Thyroid gland (tissue), 4 donors: Measurements from ENCODE around the gene RASGRF2. TPM values are rescaled to one million over a fixed set of nuclear protein-coding genes. Genes with fewer than 3 reads are reported as not detected.
"Not testable (repeated sequence)": the region's sequence is repeated elsewhere in the genome, so short reads cannot be mapped to it uniquely, and the experiment has no call there.

Source experiments
- DNase-seq, 2 donors: peaks; one replicate each; pipeline ENCODE4 v3.0.0-alpha.2; 2019
- H3K27ac ChIP-seq, 3 donors: fragments of 200-600 bp; sonication (generic); 1 replicate in 2 of 3; 2 replicates in 1 of 3; pipeline ENCODE4 v1.5.1; 2016 to 2019; ENCODE audit warnings: mild to moderate bottlenecking in 1 of 3, moderate library complexity in 1 of 3
- H3K27me3 ChIP-seq: fragments of 200-600 bp; sonication (generic); one replicate; pipeline ENCODE4 v1.5.1; 2019
- H3K36me3 ChIP-seq, 2 donors: fragments of 200-600 bp; sonication (generic); one replicate each; pipeline ENCODE4 v1.5.1; 2016 to 2019
- H3K4me1 ChIP-seq, 2 donors: fragments of 200-600 bp; sonication (generic); one replicate each; pipeline ENCODE4 v1.5.1; 2017 to 2019
- H3K4me3 ChIP-seq, 3 donors: fragments of 200-600 bp; sonication (generic); replicated peaks in 1 of 3; 1 replicate in 2 of 3; 2 replicates in 1 of 3; pipeline ENCODE4 v1.5.1; 2016; ENCODE audit warnings: mild to moderate bottlenecking in 1 of 3
- H3K9me3 ChIP-seq: fragments of 200-600 bp; sonication (generic); one replicate; pipeline ENCODE4 v1.5.1; 2017
- POLR2A ChIP-seq, 2 donors: fragments of 450-650 bp; IDR thresholded peaks; one replicate each; pipeline ENCODE4 v1.6.1; 2017; ENCODE audit warnings: antibody characterized with exemption in 2 of 2, mild to moderate bottlenecking in 2 of 2, moderate library complexity in 1 of 2
- WGBS, 2 donors: methylation state at CpG; one replicate each; pipeline ENCODE4 v1.1.5; 2017; 5-methylcytosine and 5-hydroxymethylcytosine counted together
- intact Hi-C: fragments of 100-400 bp; cut with DNase I; formaldehyde crosslinking; loops from one replicate; pipeline ENCODE4 v1.15.1; 2023
- total RNA-seq, 4 donors: library from RNA; depleted of rRNA; stranded (reverse); fragments of >200 nt; gene quantifications; one replicate each; pipeline ENCODE4 v1.2.3, GENCODE V29; 2016
- TF ChIP-seq, protein P1 (sequence below), 6 experiments: fragments of 200-600 bp in 3 of 6; fragments of 450-650 bp in 3 of 6; sonication (generic) in 3 of 6; IDR thresholded peaks; one replicate each; pipeline ENCODE4 v1.5.1; 2016 to 2019; ENCODE audit warnings: antibody characterized with exemption in 6 of 6, mild to moderate bottlenecking in 2 of 6, inconsistent platforms in 1 of 6, moderate library complexity in 1 of 6

RASGRF2 gene
- total RNA-seq, 4 donors from 2014 or later: 9.2 to 18.8 (median 14.8) TPM

GRCh38 chr5:81046041-81046440, 85.9 kb downstream of the RASGRF2 start:
- no peaks in the 10 kb centered on the region for H3K36me3 ChIP-seq
- intact Hi-C loops: no loop called here
- H3K4me3 ChIP-seq: no peak overlapping the region
- H3K27ac ChIP-seq: no peak overlapping the region
- no peak for DNase-seq
- TF ChIP-seq, protein P1, sequence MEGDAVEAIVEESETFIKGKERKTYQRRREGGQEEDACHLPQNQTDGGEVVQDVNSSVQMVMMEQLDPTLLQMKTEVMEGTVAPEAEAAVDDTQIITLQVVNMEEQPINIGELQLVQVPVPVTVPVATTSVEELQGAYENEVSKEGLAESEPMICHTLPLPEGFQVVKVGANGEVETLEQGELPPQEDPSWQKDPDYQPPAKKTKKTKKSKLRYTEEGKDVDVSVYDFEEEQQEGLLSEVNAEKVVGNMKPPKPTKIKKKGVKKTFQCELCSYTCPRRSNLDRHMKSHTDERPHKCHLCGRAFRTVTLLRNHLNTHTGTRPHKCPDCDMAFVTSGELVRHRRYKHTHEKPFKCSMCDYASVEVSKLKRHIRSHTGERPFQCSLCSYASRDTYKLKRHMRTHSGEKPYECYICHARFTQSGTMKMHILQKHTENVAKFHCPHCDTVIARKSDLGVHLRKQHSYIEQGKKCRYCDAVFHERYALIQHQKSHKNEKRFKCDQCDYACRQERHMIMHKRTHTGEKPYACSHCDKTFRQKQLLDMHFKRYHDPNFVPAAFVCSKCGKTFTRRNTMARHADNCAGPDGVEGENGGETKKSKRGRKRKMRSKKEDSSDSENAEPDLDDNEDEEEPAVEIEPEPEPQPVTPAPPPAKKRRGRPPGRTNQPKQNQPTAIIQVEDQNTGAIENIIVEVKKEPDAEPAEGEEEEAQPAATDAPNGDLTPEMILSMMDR (IDR thresholded peaks at IDR 0.05): no peak
- no peak for TF ChIP-seq POLR2A (IDR thresholded peaks at IDR 0.05)
- WGBS, 2 donors: 86 to 89% methylated on average over 2 of the region's 2 CpGs
- no peaks in the 10 kb centered on the region for H3K27me3 ChIP-seq
- H3K4me1 ChIP-seq: no peaks in the 10 kb centered on the region
- H3K9me3 ChIP-seq: no peaks in the 10 kb centered on the region

- TF ChIP-seq POLR2A (IDR thresholded peaks at IDR 0.05): no peak
- TF ChIP-seq, protein P1 (IDR thresholded peaks at IDR 0.05): no peak
- no peaks in the 10 kb centered on the region for H3K27me3 ChIP-seq
- H3K9me3 ChIP-seq: no peaks in the 10 kb centered on the region
- no peak overlapping the region for H3K4me3 ChIP-seq
- intact Hi-C loops: no loop called here
- no peak overlapping the region for H3K27ac ChIP-seq
- DNase-seq: no peak
- no peaks in the 10 kb centered on the region for H3K36me3 ChIP-seq
- WGBS, 2 donors: 48 to 73% methylated on average over 2 of the region's 2 CpGs
- no peaks in the 10 kb centered on the region for H3K4me1 ChIP-seq
Measured at GRCh38 chr5:81052325-81052724, 92.2 kb downstream of the RASGRF2 start.

DNA sequence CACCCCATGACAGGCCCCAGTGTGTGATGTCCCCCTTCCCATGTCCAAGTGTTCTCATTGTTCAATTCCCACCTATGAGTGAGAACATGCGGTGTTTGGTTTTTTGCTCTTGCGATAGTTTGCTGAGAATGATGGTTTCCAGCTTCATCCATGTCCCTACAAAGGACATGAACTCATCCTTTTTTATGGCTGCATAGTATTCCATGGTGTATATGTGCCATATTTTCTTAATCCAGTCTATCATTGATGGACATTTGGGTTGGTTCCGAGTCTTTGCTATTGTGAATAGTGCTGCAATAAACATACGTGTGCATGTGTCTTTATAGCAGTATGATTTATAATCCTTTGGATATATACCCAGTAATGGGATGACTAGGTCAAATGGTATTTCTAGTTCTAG, 93.1 kb downstream of the RASGRF2 start:
- H3K4me3 ChIP-seq, H3K4me1 ChIP-seq, H3K27ac ChIP-seq, H3K36me3 ChIP-seq, H3K9me3 ChIP-seq, DNase-seq, intact Hi-C loops, H3K27me3 ChIP-seq: not testable (repeated sequence)
- 94 to 100% methylated on average over 3 to 4 of the region's 4 CpGs for WGBS, 2 donors

GRCh38 chr5:81058121-81058520, 98.0 kb downstream of the RASGRF2 start:
- Histone ChIP-seq H3K27me3 (no peaks in the 10 kb centered on the region), H3K27ac (no peak overlapping the region), H3K4me1 (no peaks in the 10 kb centered on the region), H3K9me3 (no peaks in the 10 kb centered on the region), H3K36me3 (no peaks in the 10 kb centered on the region), H3K4me3 (no peak overlapping the region)
- TF ChIP-seq POLR2A (IDR thresholded peaks at IDR 0.05): no peak
- TF ChIP-seq, protein P1 (IDR thresholded peaks at IDR 0.05): no peak
- intact Hi-C loops: no loop called here
- 77 to 87% methylated on average over 1 of the region's 1 CpG for WGBS, 2 donors
- no peak for DNase-seq

DNA sequence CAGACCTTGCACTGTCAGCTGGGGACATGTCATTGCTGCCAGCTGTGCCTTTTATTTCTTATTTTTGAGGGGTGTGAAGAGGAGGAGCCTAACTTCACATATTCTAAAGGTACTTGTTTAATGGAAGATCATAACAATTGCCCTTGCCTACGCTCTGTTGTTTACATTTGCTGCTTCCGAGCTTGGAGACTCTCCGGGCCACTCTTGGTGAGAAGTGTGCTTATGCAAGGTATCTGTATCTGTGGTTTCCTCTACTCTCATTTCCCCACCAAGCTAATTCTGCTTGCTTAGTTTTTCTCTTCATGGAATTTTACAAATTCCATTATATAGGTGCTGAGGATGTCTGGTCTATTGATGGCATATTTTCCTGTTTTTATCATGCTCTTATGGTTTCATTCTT, 105.3 kb downstream of the RASGRF2 start:
- Histone ChIP-seq H3K36me3 (no peaks in the 10 kb centered on the region), H3K27ac (peak overlapping the region in 1 of 3 donors; percentile 0), H3K9me3 (no peaks in the 10 kb centered on the region), H3K27me3 (no peaks in the 10 kb centered on the region), H3K4me1 (no peaks in the 10 kb centered on the region), H3K4me3 (no peak overlapping the region)
- no peak for DNase-seq
- TF ChIP-seq, protein P1 (IDR thresholded peaks at IDR 0.05): no peak
- intact Hi-C loops: no loop called here
- WGBS, 2 donors: 21 to 43% methylated on average over 3 of the region's 3 CpGs

DNA sequence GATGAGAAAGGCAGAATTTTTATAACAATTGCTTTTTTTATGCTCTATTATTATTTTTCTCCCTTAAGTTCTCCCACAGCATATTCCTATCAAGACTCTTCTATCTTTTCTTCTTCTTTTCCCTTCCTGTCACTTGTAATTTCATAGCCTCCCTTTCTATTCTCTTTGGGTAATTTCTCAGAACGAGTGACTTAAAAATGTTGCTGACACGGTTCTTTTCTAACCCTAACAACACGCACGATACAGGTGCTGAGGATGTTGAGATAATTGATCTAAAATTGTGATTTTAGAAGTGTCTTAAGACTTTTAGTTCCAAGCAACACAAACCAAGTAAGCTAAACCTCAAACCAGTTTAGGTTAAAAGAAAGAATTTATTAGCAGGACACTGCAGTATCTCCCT, 105.9 kb downstream of the RASGRF2 start:
- Histone ChIP-seq H3K27me3 (no peaks in the 10 kb centered on the region), H3K4me3 (no peak overlapping the region), H3K27ac (no peak overlapping the region), H3K9me3 (no peaks in the 10 kb centered on the region), H3K36me3 (no peaks in the 10 kb centered on the region), H3K4me1 (no peaks in the 10 kb centered on the region)
- WGBS, 2 donors: 83 to 88% methylated on average over 4 of the region's 4 CpGs
- intact Hi-C loops: no loop called here
- no peak for DNase-seq
- TF ChIP-seq POLR2A (IDR thresholded peaks at IDR 0.05): no peak
- TF ChIP-seq, protein P1 (IDR thresholded peaks at IDR 0.05): no peak
